Neural crest cell (in vitro differentiated cells): Measurements from ENCODE around the gene GPR137C. TPM values are rescaled to one million over a fixed set of nuclear protein-coding genes. Genes with fewer than 3 reads are reported as not detected.

Source experiments
- DNase-seq: peaks from one replicate; pipeline ENCODE4 v3.0.0; 2021; ENCODE audit warnings: low read depth, mixed read lengths, low spot score
- H3K27ac Mint-ChIP-seq: one replicate; pipeline ENCODE4 v1.8.0; 2021; ENCODE audit warnings: mild to moderate bottlenecking, mixed read lengths; ENCODE audit not compliant: unreplicated experiment
- H3K27me3 Mint-ChIP-seq: 2 replicates; pipeline ENCODE4 v1.8.0; 2021; ENCODE audit warnings: low read depth, mild to moderate bottlenecking, mixed read lengths
- H3K36me3 Mint-ChIP-seq: 2 replicates; pipeline ENCODE4 v1.8.0; 2021; ENCODE audit warnings: low read depth, mild to moderate bottlenecking, mixed read lengths
- H3K4me1 Mint-ChIP-seq: 2 replicates; pipeline ENCODE4 v1.8.0; 2021; ENCODE audit warnings: mixed read lengths
- H3K4me3 Mint-ChIP-seq: one replicate; pipeline ENCODE4 v1.8.0; 2021; ENCODE audit warnings: mild to moderate bottlenecking, mixed read lengths
- H3K9me3 Mint-ChIP-seq: 2 replicates; pipeline ENCODE4 v1.8.0; 2021; ENCODE audit warnings: mixed read lengths
- CTCF ChIP-seq: fragments of 200-600 bp; sonication (generic); conservative IDR thresholded peaks from 2 replicates; pipeline ENCODE4 v1.5.0; 2021; ENCODE audit warnings: antibody characterized with exemption, mild to moderate bottlenecking
- total RNA-seq: library from RNA; stranded (reverse); gene quantifications from 2 replicates; pipeline ENCODE4 v1.2.1, GENCODE V29; 2021

Gene GPR137C
- total RNA-seq, 1 donor from 2014 or later = 3.9 TPM

GRCh38 chr14:52683985-52684520, 131.4 kb downstream of the GPR137C start:
- Mint-ChIP-seq H3K27me3 (no peaks in the 10 kb centered on the region), H3K4me3 (no peak overlapping the region), H3K4me1 (peaks cover 9% of the 10 kb centered on the region), H3K27ac (no peak overlapping the region), H3K36me3 (no peaks in the 10 kb centered on the region), H3K9me3 (no peaks in the 10 kb centered on the region)
- no peak for DNase-seq
- no peak for TF ChIP-seq CTCF

- no peak for DNase-seq
- Mint-ChIP-seq H3K36me3 (no peaks in the 10 kb centered on the region), H3K4me1 (peaks cover 9% of the 10 kb centered on the region), H3K4me3 (no peak overlapping the region), H3K9me3 (no peaks in the 10 kb centered on the region), H3K27me3 (no peaks in the 10 kb centered on the region), H3K27ac (no peak overlapping the region)
- TF ChIP-seq CTCF = no peak
Observed at GRCh38 chr14:52686176-52686575, 133.5 kb downstream of the GPR137C start.

Other genes starting within 250 kb of the GPR137C start
- gene PTGER2, start 238.5 kb upstream of the GPR137C start, total RNA-seq = not detected in 2 replicates
- gene TXNDC16, start 331 bp upstream of the GPR137C start, total RNA-seq = 11.1 and 11.5 TPM in 2 replicates
- gene ERO1A, start 142.7 kb downstream of the GPR137C start, total RNA-seq = 38.7 and 44.1 TPM in 2 replicates
- gene PSMC6, start 154.4 kb downstream of the GPR137C start, total RNA-seq = 108 and 109 TPM in 2 replicates
- 11.8 and 13.2 TPM in 2 replicates for gene STYX, start 177.3 kb downstream of the GPR137C start, total RNA-seq
- gene GNPNAT1, start 238.8 kb downstream of the GPR137C start, total RNA-seq = 27.7 and 27.9 TPM in 2 replicates